ENCODE data around the gene MCU. TPM values are rescaled to one million over a fixed set of nuclear protein-coding genes. Genes with fewer than 3 reads are reported as not detected.

Gene MCU
- total and polyA plus RNA-seq, 2 of the 4 experiments (the other 2 are of a cell fraction) = 36.2 to 36.7 TPM

- no peak for TF ChIP-seq MAZ (IDR thresholded peaks at IDR 0.05; ENCODE audit: borderline replicate concordance, low read depth, low read length)
- no peak for TF ChIP-seq BHLHE40 (IDR thresholded peaks at IDR 0.05; ENCODE audit: low read depth, low read length)
Measured at GRCh38 chr10:72800000-72800740, 108.2 kb downstream of the MCU start (continued).

GRCh38 chr10:72800741-72801092, 108.8 kb downstream of the MCU start:
- Histone ChIP-seq H3K4ac (ENCODE audit: low read depth, low read length) (no peak overlapping the region), H2BK15ac (ENCODE audit: low read depth, low read length) (no peak overlapping the region), H4K8ac (ENCODE audit: low read depth in 2 of 2, low read length in 2 of 2) (no peak overlapping the region), H4K20me1 (ENCODE audit: insufficient read depth, low read length) (peaks cover 6% of the 10 kb centered on the region; the same call in 1 of the 2 replicates), H3K14ac (replicated peaks; ENCODE audit: low read depth, low read length) (no peak overlapping the region), H3K27me3 (ENCODE audit: control insufficient read depth, insufficient read depth, low read length) (no peaks in the 10 kb centered on the region), H3K4me1 (ENCODE audit: control insufficient read depth, insufficient read depth, low read length) (peaks cover 10% of the 10 kb centered on the region), H4K91ac (ENCODE audit: insufficient read depth, low read depth, low read length) (no peak overlapping the region), H2AK5ac (ENCODE audit: low read depth, low read length) (no peak overlapping the region), H3K9me3 (ENCODE audit: control insufficient read depth, insufficient read depth, low read length) (no peaks in the 10 kb centered on the region), H3K4me3 (ENCODE audit: insufficient read depth, low read depth, low read length) (no peak overlapping the region), H3K36me3 (ENCODE audit: control insufficient read depth, insufficient read depth, low read length) (peaks cover 1% of the 10 kb centered on the region; the same call in 1 of the 2 replicates), H2AFZ (replicated peaks; ENCODE audit: low read length, poor library complexity) (no peak overlapping the region), H2AK9ac (replicated peaks; ENCODE audit: low read depth, low read length, poor library complexity) (no peak overlapping the region), H3K9ac (ENCODE audit: low read depth, low read length) (no peak overlapping the region), H2BK20ac (ENCODE audit: low read depth, low read length) (no peak overlapping the region), H3K18ac (ENCODE audit: low read depth, low read length) (no peak overlapping the region), H3K9me1 (ENCODE audit: insufficient read depth, low read length) (peaks cover 12% of the 10 kb centered on the region), H3K27ac (ENCODE audit: insufficient read depth, low read length) (no peak overlapping the region), H3K56ac (ENCODE audit: extremely low read depth, insufficient read depth, low read length) (no peak overlapping the region), H3K23ac (ENCODE audit: low read depth, low read length) (no peak overlapping the region), H3K4me2 (ENCODE audit: low read depth, low read length) (no peak overlapping the region), H2BK5ac (ENCODE audit: low read depth, low read length, poor library complexity, severe bottlenecking) (peak overlapping the region; percentile 23), H4K5ac (ENCODE audit: low read depth, low read length) (no peak overlapping the region), H3K79me1 (ENCODE audit: low read depth in 1 of 2, low read length in 2 of 2) (peaks cover 24 to 52% of the 10 kb centered on the region in 2 experiments), H2BK120ac (ENCODE audit: low read depth, low read length) (no peak overlapping the region)
- in situ Hi-C loops (cut with MboI; ENCODE audit: low sequenced_read_pairs) = no loop called here
- WGBS, 2 experiments (ENCODE audit: extremely low coverage in 2 of 2, insufficient read length in 1 of 2) = no CpG with 5 or more reads among the region's 6 CpGs
- intact Hi-C loops (cut with micrococcal nuclease) = no loop called here
- dilution Hi-C loops (cut with HindIII; ENCODE audit: low sequenced_read_pairs, unreplicated experiment) = no loop called here
- POLR2A ChIA-PET (ENCODE audit: unreplicated experiment) = no interaction called here
- CTCF ChIA-PET = no interaction called here
- ATAC-seq (ENCODE audit: low read depth) (no peak), DNase-seq (no peak)
- BruUV-seq (replicated peaks) = no TSS peak
- TF ChIP-seq RAD21 (IDR thresholded peaks at IDR 0.05; ENCODE audit: low read length) = no peak
- no peak for TF ChIP-seq NFE2L2 (IDR thresholded peaks at IDR 0.05; ENCODE audit: low read depth, low read length)
- no peak for TF ChIP-seq MXI1 (IDR thresholded peaks at IDR 0.05; ENCODE audit: borderline replicate concordance, low read depth, low read length)
- no peak for TF ChIP-seq CEBPB (IDR thresholded peaks at IDR 0.05; ENCODE audit: low read depth, low read length)
- TF ChIP-seq RCOR1 (IDR thresholded peaks at IDR 0.05; ENCODE audit: insufficient replicate concordance, low read length) = no peak
- TF ChIP-seq CTCF (conservative IDR thresholded peaks at IDR 0.05; ENCODE audit: low read depth, low read length) = no peak
- TF ChIP-seq ELK1 (IDR thresholded peaks at IDR 0.05; ENCODE audit: borderline replicate concordance, low read depth, low read length) = no peak
- TF ChIP-seq USF2 (IDR thresholded peaks at IDR 0.05; ENCODE audit: low read depth, low read length) = no peak
- no peak for TF ChIP-seq MAFK (IDR thresholded peaks at IDR 0.05; ENCODE audit: low read depth, low read length)
- TF ChIP-seq MAZ (IDR thresholded peaks at IDR 0.05; ENCODE audit: borderline replicate concordance, low read depth, low read length) = no peak
- TF ChIP-seq RFX5 (IDR thresholded peaks at IDR 0.05; ENCODE audit: low read depth, low read length) = no peak
- TF ChIP-seq BHLHE40 (IDR thresholded peaks at IDR 0.05; ENCODE audit: low read depth, low read length) = no peak
- no peak for TF ChIP-seq CHD1 (IDR thresholded peaks at IDR 0.05; ENCODE audit: low read depth, low read length)

Measured in IMR-90 (cell line).